AG04449 (cell line): Measurements from ENCODE around the gene NEURL4.
"Not testable (repeated sequence)": the region's sequence is repeated elsewhere in the genome, so short reads cannot be mapped to it uniquely, and the experiment has no call there.

Experiments used
- CTCF ChIA-PET: fragments of 350-600 bp; formaldehyde crosslinking; extraction: SDS; loops from one replicate; lab custom pipeline; 2021; ENCODE audit warnings: antibody characterized with exemption; lab: Yijun Ruan, JAX
- POLR2A ChIA-PET: fragments of 400-600, 350-600 bp; formaldehyde crosslinking; extraction: SDS; loops from one replicate; lab custom pipeline; 2020; ENCODE audit warnings: antibody characterized with exemption, inconsistent platforms; lab: Yijun Ruan, JAX
- DNase-seq: peaks from one replicate; pipeline ENCODE4 v3.0.0-alpha.2; 2010; ENCODE audit warnings: low read depth, low spot score
- H3K4me3 ChIP-seq: 2 replicates; pipeline ENCODE4 v1.5.1; 2011; ENCODE audit warnings: low read depth, mild to moderate bottlenecking, control low read depth, low read length
- TF ChIP-seq, protein P1 (sequence below): IDR thresholded peaks from one replicate; pipeline ENCODE4 v1.5.1; 2011; ENCODE audit warnings: mild to moderate bottlenecking, moderate library complexity, low read length, control low read depth, inconsistent platforms; ENCODE audit not compliant: insufficient read depth; ENCODE audit errors: missing control alignments

NEURL4 gene

DNA sequence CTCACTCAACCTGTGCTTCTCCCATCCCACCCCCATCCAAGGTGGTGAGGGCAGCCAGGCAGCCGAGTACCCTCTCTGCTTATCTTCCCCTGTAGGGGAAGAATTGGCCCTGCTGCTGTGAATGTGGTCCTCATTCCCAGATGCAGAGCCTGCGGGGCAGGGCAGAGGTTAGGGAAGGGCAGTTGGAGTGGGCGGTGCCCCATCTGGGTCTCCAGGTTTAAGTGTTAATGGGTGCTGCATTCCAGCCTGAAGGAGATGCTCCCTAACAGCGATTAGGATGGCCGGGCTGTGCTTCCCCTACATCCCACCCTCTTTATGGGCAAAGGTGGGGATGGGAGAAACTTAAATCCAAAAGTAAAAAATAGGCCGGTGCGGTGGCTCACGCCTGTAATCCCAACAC is 37.9 kb upstream of the NEURL4 start:
- H3K4me3 ChIP-seq = no peak overlapping the region
- DNase-seq = no peak
- TF ChIP-seq, protein P1, sequence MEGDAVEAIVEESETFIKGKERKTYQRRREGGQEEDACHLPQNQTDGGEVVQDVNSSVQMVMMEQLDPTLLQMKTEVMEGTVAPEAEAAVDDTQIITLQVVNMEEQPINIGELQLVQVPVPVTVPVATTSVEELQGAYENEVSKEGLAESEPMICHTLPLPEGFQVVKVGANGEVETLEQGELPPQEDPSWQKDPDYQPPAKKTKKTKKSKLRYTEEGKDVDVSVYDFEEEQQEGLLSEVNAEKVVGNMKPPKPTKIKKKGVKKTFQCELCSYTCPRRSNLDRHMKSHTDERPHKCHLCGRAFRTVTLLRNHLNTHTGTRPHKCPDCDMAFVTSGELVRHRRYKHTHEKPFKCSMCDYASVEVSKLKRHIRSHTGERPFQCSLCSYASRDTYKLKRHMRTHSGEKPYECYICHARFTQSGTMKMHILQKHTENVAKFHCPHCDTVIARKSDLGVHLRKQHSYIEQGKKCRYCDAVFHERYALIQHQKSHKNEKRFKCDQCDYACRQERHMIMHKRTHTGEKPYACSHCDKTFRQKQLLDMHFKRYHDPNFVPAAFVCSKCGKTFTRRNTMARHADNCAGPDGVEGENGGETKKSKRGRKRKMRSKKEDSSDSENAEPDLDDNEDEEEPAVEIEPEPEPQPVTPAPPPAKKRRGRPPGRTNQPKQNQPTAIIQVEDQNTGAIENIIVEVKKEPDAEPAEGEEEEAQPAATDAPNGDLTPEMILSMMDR = no peak
- ChIA-PET CTCF (interaction anchor here (5.2 kb wide), 1 partner anchor 12 kb away, joined by 42 read pairs; the partner anchor contains the start of gene TMEM95), POLR2A (no interaction called here)

DNA sequence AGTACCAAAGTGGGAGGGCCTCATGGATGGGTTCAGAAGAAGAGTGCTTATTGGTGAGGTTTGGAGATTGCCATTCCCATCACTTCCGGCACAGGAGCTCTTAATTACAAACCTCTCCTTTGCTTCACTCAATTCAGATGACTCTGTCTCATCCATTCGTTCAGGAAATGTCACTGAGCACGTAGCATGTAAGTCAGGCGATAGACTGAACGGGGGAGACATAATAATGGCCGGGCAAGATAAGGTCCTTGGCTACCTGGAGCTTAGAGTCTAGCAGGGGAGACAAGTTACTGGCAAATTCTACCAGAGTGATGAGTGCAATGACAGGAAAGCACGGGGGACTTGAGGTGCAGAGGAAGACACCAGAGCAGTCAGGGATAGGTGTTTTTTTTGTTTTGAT is 36.8 kb upstream of the NEURL4 start:
- H3K4me3 ChIP-seq, POLR2A ChIA-PET, DNase-seq: not testable (repeated sequence)
- CTCF ChIA-PET = interaction anchor here (1.6 kb wide), 1 partner anchor 10 kb away, joined by 13 read pairs; the partner anchor contains the start of gene TMEM95

DNA sequence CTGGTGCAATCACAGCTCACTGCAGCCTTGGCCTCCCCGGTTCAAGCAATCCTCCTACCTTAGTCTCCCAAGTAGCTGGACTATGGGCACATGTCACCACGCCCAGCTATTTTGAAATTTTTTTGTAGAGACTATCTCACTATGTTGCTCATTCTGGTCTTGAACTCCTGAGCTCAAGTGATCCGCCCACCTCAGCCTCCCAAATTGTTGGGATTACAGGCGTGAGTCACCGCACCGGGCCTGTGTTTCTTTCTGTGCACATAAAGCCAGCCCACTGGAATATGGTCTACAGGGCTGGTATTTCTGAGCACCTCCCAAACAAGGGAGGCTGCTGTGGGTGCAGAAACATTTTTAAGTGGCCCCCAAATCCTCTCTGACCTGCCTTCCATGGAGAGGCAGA is 34.2 kb upstream of the NEURL4 start:
- ChIA-PET CTCF (interaction anchor here (1.8 to 3.0 kb wide), 2 partner anchors 10 to 198 kb away, joined by 5 to 17 read pairs; partner anchors contain the start of genes KCTD11 and TMEM95), POLR2A (no interaction called here)
- TF ChIP-seq, protein P1 = no peak
- DNase-seq = no peak
- H3K4me3 ChIP-seq = no peak overlapping the region

DNA sequence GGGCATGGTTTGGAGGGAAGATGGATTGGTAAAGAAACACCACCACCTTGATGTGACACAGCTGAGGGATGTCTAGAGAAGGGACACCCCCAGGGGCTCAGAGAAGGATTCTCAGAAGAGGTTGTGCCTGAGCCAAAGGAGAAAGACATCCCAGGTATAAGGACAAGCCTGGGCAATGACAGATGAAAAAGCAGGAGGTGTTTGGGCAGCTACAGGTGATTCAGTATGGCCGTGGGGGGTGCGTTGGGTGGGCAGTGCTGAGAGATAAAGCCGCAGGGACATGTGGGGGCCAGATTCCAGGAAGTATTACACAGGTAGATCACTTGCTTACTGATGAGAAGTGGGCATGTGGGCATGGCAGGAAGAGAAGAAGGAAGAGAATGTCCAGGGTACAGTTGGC is 32.8 kb upstream of the NEURL4 start:
- TF ChIP-seq, protein P1 = no peak
- ChIA-PET CTCF (interaction anchor here (1.4 to 3.0 kb wide), 3 partner anchors 8 to 199 kb away, joined by 3 to 17 read pairs (median 5); partner anchors contain the start of genes KCTD11 and TMEM95), POLR2A (interaction anchor here (1.0 kb wide), 1 partner anchor 325 kb away, joined by 4 read pairs; the partner anchor contains the start of gene TP53)
- H3K4me3 ChIP-seq = no peak overlapping the region
- DNase-seq = no peak

DNA sequence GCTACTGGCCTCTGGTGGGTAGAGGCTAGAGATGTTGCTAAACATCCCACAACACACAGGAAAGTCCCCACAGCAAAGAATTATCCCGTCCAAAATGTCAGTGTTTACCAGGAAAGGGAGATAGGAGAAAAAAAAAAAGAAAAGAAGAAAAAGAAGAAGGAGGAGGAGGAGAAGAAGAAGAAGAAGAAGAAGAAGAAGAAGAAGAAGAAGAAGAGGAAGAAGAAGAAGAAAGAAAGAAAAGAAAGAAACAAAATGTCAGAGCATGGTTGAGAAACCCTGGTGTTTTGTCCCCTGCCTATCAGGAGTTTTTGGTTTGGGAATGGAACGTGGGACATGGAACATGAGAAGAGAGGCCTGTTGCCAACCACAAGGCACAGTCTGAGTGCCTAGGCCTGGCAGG is 28.2 kb upstream of the NEURL4 start:
- no peak overlapping the region for H3K4me3 ChIP-seq
- CTCF ChIA-PET = interaction anchor here (1.0 to 5.4 kb wide), 7 partner anchors 12 to 204 kb away, joined by 3 to 67 read pairs (median 8); partner anchors contain the start of gene SENP3
- TF ChIP-seq, protein P1 = no peak
- no peak for DNase-seq
- POLR2A ChIA-PET = no interaction called here

DNA sequence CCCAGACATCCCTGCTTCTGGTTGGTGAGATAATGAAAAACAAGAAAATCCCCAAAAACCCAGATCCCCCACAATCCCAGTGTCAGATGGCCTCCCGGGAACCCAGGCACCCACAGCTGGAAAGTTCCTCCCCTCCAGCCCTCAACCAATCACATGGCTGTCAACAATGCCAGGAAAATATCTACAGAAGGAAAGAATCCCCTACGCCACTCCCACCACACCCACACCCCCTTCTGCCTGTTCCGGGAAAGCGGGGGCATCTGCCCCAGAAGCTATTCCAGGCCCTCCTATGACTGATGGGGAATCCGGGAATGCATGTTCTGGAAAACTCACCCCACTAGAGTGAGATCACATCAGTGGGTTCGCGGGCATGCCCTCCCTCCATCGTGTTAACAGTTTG is 27.6 kb upstream of the NEURL4 start:
- CTCF ChIA-PET = interaction anchor here (0.6 to 5.4 kb wide), 25 partner anchors 9 to 245 kb away, joined by 3 to 67 read pairs (median 6); partner anchors contain the start of genes FGF11, NLGN2, SENP3 and SOX15
- TF ChIP-seq, protein P1 = no peak
- no peak for DNase-seq
- POLR2A ChIA-PET = no interaction called here
- no peak overlapping the region for H3K4me3 ChIP-seq

DNA sequence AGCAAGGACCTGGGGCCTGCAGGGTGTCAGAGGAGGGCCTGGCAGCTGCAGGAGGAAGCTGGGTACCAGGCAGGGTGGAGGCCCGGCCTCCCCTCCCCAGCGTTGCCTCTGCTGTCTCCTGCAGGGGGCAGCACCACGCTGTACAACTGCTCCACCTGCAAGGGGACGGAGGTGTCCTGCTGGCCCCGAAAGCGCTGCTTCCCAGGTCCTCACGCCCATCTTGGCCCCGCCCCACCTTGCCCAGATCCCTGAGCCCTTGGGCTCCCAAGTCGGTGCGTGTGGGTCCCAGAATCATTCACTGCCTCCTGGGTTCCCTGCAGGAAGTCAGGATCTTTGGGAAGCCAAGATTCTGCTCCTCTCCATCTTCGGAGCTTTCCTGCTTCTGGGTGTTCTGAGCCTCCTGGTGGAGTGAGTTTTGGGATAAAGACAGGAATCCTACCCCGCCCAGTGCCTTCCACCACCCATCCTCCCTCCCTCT is 27.0 kb upstream of the NEURL4 start:
- H3K4me3 ChIP-seq = no peak overlapping the region
- DNase-seq = no peak
- ChIA-PET CTCF (interaction anchor here (0.7 to 5.4 kb wide), 35 partner anchors 9 to 234 kb away, joined by 3 to 67 read pairs (median 5); partner anchors contain the start of genes ACAP1, FGF11, NLGN2 and SENP3), POLR2A (interaction anchor here (0.8 to 1.0 kb wide), 3 partner anchors 27 to 205 kb away, joined by 3 to 4 read pairs (median 3); no protein-coding TSS in a partner anchor)
- TF ChIP-seq, protein P1 = peak; percentile 94
